RPMI8226 (cell line): ENCODE results near the gene ZC3HAV1L.
"Not testable (repeated sequence)": the region's sequence is repeated elsewhere in the genome, so short reads cannot be mapped to it uniquely, and the experiment has no call there.

Experiments used
- DNase-seq: peaks from one replicate; pipeline ENCODE4 v3.0.0-alpha.2; 2015

Gene ZC3HAV1L

GRCh38 chr7:139011373-139011772 lies 24.5 kb downstream of the ZC3HAV1L start:
- no peak for DNase-seq

GRCh38 chr7:139004321-139005090 lies 31.3 kb downstream of the ZC3HAV1L start:
- DNase-seq = no peak

GRCh38 chr7:138999414-138999813 lies 36.4 kb downstream of the ZC3HAV1L start:
- no peak for DNase-seq

- no peak for DNase-seq
These were observed 43.8 kb downstream of the ZC3HAV1L start for GRCh38 chr7:138992052-138992531.

- DNase-seq = no peak
These were observed 48.2 kb downstream of the ZC3HAV1L start for GRCh38 chr7:138987686-138988085.

GRCh38 chr7:138982204-138982623 lies 53.6 kb downstream of the ZC3HAV1L start:
- DNase-seq = no peak

GRCh38 chr7:138981332-138982203 lies 54.3 kb downstream of the ZC3HAV1L start, which contains the start of gene KIAA1549:
Gene KIAA1549 (minus strand): TSS chr7:138981389. CDS start chr7:138981269, 120 bp downstream.
- DNase-seq = peak; percentile 74

GRCh38 chr7:138980563-138981291 lies 55.1 kb downstream of the ZC3HAV1L start:
- no peak for DNase-seq

- DNase-seq = no peak
These were observed 55.8 kb downstream of the ZC3HAV1L start for GRCh38 chr7:138979988-138980562.

GRCh38 chr7:138979226-138979979 lies 56.4 kb downstream of the ZC3HAV1L start:
- peak; percentile 37 for DNase-seq

- no peak for DNase-seq
These were observed 57.2 kb downstream of the ZC3HAV1L start for GRCh38 chr7:138978541-138979184.

GRCh38 chr7:138976161-138976560 lies 59.7 kb downstream of the ZC3HAV1L start:
- DNase-seq = not testable (repeated sequence)
